K562 (cell line): Measurements from ENCODE around the gene COL1A2. TPM values are rescaled to one million over a fixed set of nuclear protein-coding genes. Genes with fewer than 3 reads are reported as not detected.

Experiments
- ZNF23 ChIP-seq: fragments of 250-450 bp; sonication (Bioruptor Pico); IDR thresholded peaks from 2 replicates; pipeline ENCODE4 v1.4.0; 2020; ENCODE audit warnings: mild to moderate bottlenecking
- polyA plus RNA-seq, 8 experiments: library from polyadenylated mRNA; depleted of rRNA in 4 of 8; stranded (reverse) in 5 of 8; unstranded in 3 of 8; fragments of >200 nt; fragmentation: Nextera tagmentation in 2 of 8; fragmentation: Illumina TruSeq in 1 of 8; extraction: Ambion mirVana in 2 of 8; extraction: Trizol in 1 of 8; gene quantifications; 2 replicates each; pipeline versions ENCODE4 v1.2.1 to v1.2.3, GENCODE V29; 2011 to 2014; ENCODE audit warnings: inconsistent platforms in 1 of 8, missing spikeins in 1 of 8
- total RNA-seq, 7 experiments: library from RNA; depleted of rRNA in 6 of 7; stranded (reverse); fragments of >200 nt in 6 of 7; fragmentation: Illumina TruSeq in 2 of 7; extraction: Trizol in 2 of 7; gene quantifications; 2 replicates each; pipeline versions ENCODE4 v1.2.1 to v1.2.3, GENCODE V29; 2011 to 2021; ENCODE audit warnings: low replicate concordance in 1 of 7
- TF ChIP-seq, protein P1 (sequence below): fragments of 250-450 bp; sonication (Bioruptor Pico); IDR thresholded peaks from 2 replicates; pipeline ENCODE4 v1.4.0; 2020; ENCODE audit warnings: mild to moderate bottlenecking, moderate library complexity, borderline replicate concordance
- TF ChIP-seq, protein P2 (sequence below): fragments of 250-450 bp; sonication (Bioruptor Pico); IDR thresholded peaks from 2 replicates; pipeline ENCODE4 v1.8.0; 2021; ENCODE audit warnings: moderate library complexity, mild to moderate bottlenecking, inconsistent platforms
- TF ChIP-seq, protein P3 (sequence below): fragments of 450-650 bp; IDR thresholded peaks from 2 replicates; pipeline ENCODE4 v1.6.1; 2016; ENCODE audit warnings: low read depth

Gene COL1A2
- total and polyA plus RNA-seq, 9 of the 15 experiments (the other 6 are each of a cell fraction or from before 2014, with no cell fraction given) = 0.94 to 11.6 (median 1.7) TPM

DNA sequence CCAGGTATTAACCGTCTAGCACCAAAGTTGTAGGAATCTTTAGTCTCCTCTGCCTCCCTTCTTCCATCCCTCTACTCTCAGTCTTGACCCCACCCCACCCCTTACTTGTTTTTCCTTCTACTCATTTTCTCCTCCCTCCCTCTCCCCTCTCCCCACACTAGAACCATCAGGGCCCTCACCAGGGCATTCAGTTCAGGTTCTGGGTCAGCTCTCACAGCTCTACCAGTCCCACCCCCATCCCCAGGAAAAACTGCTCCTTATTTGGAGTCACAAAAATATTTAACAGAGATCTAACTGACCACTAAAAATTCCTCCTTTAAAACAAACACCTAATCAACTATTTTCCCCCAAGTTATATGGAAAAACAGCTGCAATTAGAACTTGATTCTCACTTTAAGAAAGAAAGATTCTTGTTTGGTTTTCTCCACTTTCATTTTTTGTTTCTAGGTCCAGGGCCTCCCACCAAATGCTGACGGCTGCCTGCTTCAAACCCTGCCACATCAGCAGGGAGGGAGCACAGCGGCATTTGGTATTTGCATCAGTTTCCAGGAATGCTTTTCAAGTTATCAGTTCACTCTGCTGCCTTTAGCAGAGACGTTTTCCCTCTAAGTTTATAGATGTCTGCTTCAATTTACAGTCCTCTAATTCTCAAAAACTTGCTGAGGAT is 2.8 kb upstream of the COL1A2 start (continued):
- TF ChIP-seq, protein P1, sequence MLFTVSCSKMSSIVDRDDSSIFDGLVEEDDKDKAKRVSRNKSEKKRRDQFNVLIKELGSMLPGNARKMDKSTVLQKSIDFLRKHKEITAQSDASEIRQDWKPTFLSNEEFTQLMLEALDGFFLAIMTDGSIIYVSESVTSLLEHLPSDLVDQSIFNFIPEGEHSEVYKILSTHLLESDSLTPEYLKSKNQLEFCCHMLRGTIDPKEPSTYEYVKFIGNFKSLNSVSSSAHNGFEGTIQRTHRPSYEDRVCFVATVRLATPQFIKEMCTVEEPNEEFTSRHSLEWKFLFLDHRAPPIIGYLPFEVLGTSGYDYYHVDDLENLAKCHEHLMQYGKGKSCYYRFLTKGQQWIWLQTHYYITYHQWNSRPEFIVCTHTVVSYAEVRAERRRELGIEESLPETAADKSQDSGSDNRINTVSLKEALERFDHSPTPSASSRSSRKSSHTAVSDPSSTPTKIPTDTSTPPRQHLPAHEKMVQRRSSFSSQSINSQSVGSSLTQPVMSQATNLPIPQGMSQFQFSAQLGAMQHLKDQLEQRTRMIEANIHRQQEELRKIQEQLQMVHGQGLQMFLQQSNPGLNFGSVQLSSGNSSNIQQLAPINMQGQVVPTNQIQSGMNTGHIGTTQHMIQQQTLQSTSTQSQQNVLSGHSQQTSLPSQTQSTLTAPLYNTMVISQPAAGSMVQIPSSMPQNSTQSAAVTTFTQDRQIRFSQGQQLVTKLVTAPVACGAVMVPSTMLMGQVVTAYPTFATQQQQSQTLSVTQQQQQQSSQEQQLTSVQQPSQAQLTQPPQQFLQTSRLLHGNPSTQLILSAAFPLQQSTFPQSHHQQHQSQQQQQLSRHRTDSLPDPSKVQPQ = no peak
- TF ChIP-seq, protein P2, sequence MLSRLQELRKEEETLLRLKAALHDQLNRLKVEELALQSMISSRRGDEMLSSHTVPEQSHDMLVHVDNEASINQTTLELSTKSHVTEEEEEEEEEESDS (CRISPR knock-in tag) = no peak
- TF ChIP-seq, protein P3, sequence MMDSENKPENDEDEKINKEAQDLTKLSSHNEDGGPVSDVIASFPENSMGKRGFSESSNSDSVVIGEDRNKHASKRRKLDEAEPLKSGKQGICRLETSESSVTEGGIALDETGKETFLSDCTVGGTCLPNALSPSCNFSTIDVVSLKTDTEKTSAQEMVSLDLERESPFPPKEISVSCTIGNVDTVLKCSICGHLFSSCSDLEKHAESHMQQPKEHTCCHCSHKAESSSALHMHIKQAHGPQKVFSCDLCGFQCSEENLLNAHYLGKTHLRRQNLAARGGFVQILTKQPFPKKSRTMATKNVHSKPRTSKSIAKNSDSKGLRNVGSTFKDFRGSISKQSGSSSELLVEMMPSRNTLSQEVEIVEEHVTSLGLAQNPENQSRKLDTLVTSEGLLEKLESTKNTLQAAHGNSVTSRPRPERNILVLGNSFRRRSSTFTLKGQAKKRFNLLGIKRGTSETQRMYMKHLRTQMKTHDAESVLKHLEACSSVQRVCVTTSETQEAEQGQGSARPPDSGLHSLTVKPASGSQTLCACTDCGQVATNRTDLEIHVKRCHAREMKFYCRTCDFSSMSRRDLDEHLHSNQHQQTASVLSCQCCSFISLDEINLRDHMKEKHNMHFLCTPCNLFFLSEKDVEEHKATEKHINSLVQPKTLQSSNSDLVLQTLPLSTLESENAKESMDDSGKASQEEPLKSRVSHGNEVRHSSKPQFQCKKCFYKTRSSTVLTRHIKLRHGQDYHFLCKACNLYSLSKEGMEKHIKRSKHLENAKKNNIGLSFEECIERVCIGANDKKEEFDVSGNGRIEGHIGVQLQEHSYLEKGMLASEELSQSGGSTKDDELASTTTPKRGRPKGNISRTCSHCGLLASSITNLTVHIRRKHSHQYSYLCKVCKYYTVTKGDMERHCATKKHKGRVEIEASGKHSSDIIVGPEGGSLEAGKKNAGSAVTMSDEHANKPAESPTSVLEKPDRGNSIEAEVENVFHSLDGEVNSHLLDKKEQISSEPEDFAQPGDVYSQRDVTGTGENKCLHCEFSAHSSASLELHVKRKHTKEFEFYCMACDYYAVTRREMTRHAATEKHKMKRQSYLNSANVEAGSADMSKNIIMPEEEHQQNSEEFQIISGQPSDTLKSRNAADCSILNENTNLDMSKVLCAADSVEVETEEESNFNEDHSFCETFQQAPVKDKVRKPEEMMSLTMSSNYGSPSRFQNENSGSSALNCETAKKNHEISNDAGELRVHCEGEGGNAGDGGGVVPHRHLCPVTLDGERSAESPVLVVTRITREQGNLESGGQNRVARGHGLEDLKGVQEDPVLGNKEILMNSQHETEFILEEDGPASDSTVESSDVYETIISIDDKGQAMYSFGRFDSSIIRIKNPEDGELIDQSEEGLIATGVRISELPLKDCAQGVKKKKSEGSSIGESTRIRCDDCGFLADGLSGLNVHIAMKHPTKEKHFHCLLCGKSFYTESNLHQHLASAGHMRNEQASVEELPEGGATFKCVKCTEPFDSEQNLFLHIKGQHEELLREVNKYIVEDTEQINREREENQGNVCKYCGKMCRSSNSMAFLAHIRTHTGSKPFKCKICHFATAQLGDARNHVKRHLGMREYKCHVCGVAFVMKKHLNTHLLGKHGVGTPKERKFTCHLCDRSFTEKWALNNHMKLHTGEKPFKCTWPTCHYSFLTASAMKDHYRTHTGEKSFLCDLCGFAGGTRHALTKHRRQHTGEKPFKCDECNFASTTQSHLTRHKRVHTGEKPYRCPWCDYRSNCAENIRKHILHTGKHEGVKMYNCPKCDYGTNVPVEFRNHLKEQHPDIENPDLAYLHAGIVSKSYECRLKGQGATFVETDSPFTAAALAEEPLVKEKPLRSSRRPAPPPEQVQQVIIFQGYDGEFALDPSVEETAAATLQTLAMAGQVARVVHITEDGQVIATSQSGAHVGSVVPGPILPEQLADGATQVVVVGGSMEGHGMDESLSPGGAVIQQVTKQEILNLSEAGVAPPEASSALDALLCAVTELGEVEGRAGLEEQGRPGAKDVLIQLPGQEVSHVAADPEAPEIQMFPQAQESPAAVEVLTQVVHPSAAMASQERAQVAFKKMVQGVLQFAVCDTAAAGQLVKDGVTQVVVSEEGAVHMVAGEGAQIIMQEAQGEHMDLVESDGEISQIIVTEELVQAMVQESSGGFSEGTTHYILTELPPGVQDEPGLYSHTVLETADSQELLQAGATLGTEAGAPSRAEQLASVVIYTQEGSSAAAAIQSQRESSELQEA = no peak
- no peak for TF ChIP-seq ZNF23 (CRISPR knock-in tag)
